ENCODE measurements around the gene FDX2. TPM values are rescaled to one million over a fixed set of nuclear protein-coding genes. Genes with fewer than 3 reads are reported as not detected.
A peak's percentile ranks its signal among the peaks of the same experiment; 100 is the strongest.

Gene FDX2
- total and polyA plus RNA-seq, 2 donors (not counting 1 experiment from before 2014, with no cell fraction given): 13.9 to 21.5 TPM

DNA sequence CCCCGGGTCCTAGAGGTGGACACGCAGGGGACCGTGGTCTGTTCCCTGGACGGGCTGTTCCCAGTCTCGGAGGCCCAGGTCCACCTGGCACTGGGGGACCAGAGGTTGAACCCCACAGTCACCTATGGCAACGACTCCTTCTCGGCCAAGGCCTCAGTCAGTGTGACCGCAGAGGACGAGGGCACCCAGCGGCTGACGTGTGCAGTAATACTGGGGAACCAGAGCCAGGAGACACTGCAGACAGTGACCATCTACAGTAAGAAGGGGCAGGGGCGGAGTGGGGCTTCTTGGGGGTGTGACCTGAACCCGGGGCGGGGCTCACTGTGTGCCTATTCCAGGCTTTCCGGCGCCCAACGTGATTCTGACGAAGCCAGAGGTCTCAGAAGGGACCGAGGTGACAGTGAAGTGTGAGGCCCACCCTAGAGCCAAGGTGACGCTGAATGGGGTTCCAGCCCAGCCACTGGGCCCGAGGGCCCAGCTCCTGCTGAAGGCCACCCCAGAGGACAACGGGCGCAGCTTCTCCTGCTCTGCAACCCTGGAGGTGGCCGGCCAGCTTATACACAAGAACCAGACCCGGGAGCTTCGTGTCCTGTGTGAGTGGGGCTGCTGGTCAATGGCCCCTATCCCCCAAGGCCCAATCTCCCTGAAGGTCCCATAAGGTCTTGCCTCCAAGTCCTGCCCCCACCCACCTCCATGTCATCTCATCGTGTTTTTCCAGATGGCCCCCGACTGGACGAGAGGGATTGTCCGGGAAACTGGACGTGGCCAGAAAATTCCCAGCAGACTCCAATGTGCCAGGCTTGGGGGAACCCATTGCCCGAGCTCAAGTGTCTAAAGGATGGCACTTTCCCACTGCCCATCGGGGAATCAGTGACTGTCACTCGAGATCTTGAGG, 31.5 kb downstream of the FDX2 start:
- Mint-ChIP-seq H3K9me3 (ENCODE audit: insufficient read depth) (no peaks in the 10 kb centered on the region), H3K4me1 (peaks cover 38% of the 10 kb centered on the region), H3K27ac (no peak overlapping the region), H3K4me3 (no peak overlapping the region), H3K27me3 (peaks cover 6% of the 10 kb centered on the region)
- POLR2A ChIA-PET: no interaction called here
- TF ChIP-seq CTCF (IDR thresholded peaks at IDR 0.05): no peak
- no peak for TF ChIP-seq EZH2 (IDR thresholded peaks at IDR 0.05; ENCODE audit: borderline replicate concordance, insufficient read depth, low read depth, low read length, poor library complexity, severe bottlenecking)
- peak; percentile 32 for DNase-seq
- intact Hi-C loops (cut with micrococcal nuclease): no loop called here
- Histone ChIP-seq H3K4me1 (ENCODE audit: control insufficient read depth in 2 of 2, insufficient read depth in 2 of 2, low read length in 2 of 2) (peaks cover 37 to 39% of the 10 kb centered on the region in 2 donors), H3K4me2 (replicated peaks; ENCODE audit: low read depth, low read length, poor library complexity, severe bottlenecking) (no peak overlapping the region), H4K20me1 (ENCODE audit: control insufficient read depth, insufficient read depth, low read length, poor library complexity, severe bottlenecking) (no peaks in the 10 kb centered on the region), H3K36me3 (replicated peaks in 1 of 2; ENCODE audit: control extremely low read depth in 1 of 2, control insufficient read depth in 1 of 2, extremely low read depth in 1 of 2, insufficient read depth in 2 of 2, low read length in 1 of 2) (peaks cover 2 to 33% of the 10 kb centered on the region in 2 experiments), H3K9ac (ENCODE audit: low read length) (no peak overlapping the region), H3K4me3 (ENCODE audit: control extremely low read depth in 1 of 5, extremely low read depth in 1 of 5, insufficient read depth in 1 of 5, low read depth in 2 of 5, low read length in 4 of 5) (no peak overlapping the region), H3K79me2 (ENCODE audit: control insufficient read depth, insufficient read depth, low read length) (no peaks in the 10 kb centered on the region), H3K27me3 (replicated peaks in 1 of 4; ENCODE audit: control extremely low read depth in 1 of 4, control insufficient read depth in 3 of 4, insufficient read depth in 4 of 4, low read length in 3 of 4) (peaks cover 0 to 27% (median 18%) of the 10 kb centered on the region in 4 experiments), H3K27ac (ENCODE audit: low read length in 2 of 2) (no peak overlapping the region), H3K9me3 (ENCODE audit: control extremely low read depth in 1 of 3, control insufficient read depth in 2 of 3, insufficient read depth in 1 of 3, low read length in 2 of 3) (peaks cover 0 to 26% (median 0%) of the 10 kb centered on the region in 3 donors), H2AFZ (ENCODE audit: insufficient read depth, low read depth, low read length, poor library complexity, severe bottlenecking) (no peak overlapping the region)
- no peak for ATAC-seq (ENCODE audit: low read depth)
- WGBS (ENCODE audit: insufficient coverage): 96% methylated on average over 34 of the region's 34 CpGs
- CTCF ChIA-PET: interaction anchor here (0.6 to 8.5 kb wide), 3 partner anchors 12 to 1291 kb away, joined by 3 to 116 read pairs (median 3); partner anchors contain the start of gene ICAM1

Data from B cell (primary cell).